ENCODE measurements around the gene C10orf53.

The C10orf53 gene

GRCh38 chr10:49686651-49687050 lies 7.2 kb downstream of the C10orf53 start:
- Histone ChIP-seq H3K4me1 (ENCODE audit: control insufficient read depth in 5 of 5, insufficient read depth in 5 of 5, low read length in 5 of 5) (no peaks in the 10 kb centered on the region), H3K9me3 (ENCODE audit: control insufficient read depth in 5 of 5, low read length in 5 of 5) (peaks cover 0 to 17% (median 14%) of the 10 kb centered on the region in 5 donors), H3K27ac (ENCODE audit: low read depth, low read length) (no peak overlapping the region), H3K4me3 (ENCODE audit: low read depth in 1 of 5, low read length in 5 of 5) (no peak overlapping the region), H3K36me3 (ENCODE audit: control insufficient read depth in 5 of 5, insufficient read depth in 5 of 5, low read length in 5 of 5) (no peaks in the 10 kb centered on the region), H3K27me3 (ENCODE audit: control insufficient read depth in 5 of 5, insufficient read depth in 4 of 5, low read length in 5 of 5) (peaks cover 19 to 27% (median 25%) of the 10 kb centered on the region in 5 donors), H3K9ac (ENCODE audit: low read length in 5 of 5) (no peak overlapping the region)

GRCh38 chr10:49688261-49688846 lies 8.9 kb downstream of the C10orf53 start:
- Histone ChIP-seq H3K27me3 (ENCODE audit: control insufficient read depth in 5 of 5, insufficient read depth in 4 of 5, low read length in 5 of 5) (peaks cover 23 to 32% (median 27%) of the 10 kb centered on the region in 5 donors), H3K4me3 (ENCODE audit: low read depth in 1 of 5, low read length in 5 of 5) (no peak overlapping the region), H3K9me3 (ENCODE audit: control insufficient read depth in 5 of 5, low read length in 5 of 5) (peaks cover 0 to 16% (median 7%) of the 10 kb centered on the region in 5 donors), H3K36me3 (ENCODE audit: control insufficient read depth in 5 of 5, insufficient read depth in 5 of 5, low read length in 5 of 5) (no peaks in the 10 kb centered on the region), H3K4me1 (ENCODE audit: control insufficient read depth in 5 of 5, insufficient read depth in 5 of 5, low read length in 5 of 5) (no peaks in the 10 kb centered on the region), H3K27ac (ENCODE audit: low read depth, low read length) (no peak overlapping the region), H3K9ac (ENCODE audit: low read length in 5 of 5) (no peak overlapping the region)

GRCh38 chr10:49688920-49689319 lies 9.5 kb downstream of the C10orf53 start:
- Histone ChIP-seq H3K9me3 (ENCODE audit: control insufficient read depth in 5 of 5, low read length in 5 of 5) (peaks cover 0 to 19% (median 9%) of the 10 kb centered on the region in 5 donors), H3K27ac (ENCODE audit: low read depth, low read length) (no peak overlapping the region), H3K27me3 (ENCODE audit: control insufficient read depth in 5 of 5, insufficient read depth in 4 of 5, low read length in 5 of 5) (peaks cover 23 to 35% (median 28%) of the 10 kb centered on the region in 5 donors), H3K9ac (ENCODE audit: low read length in 5 of 5) (no peak overlapping the region), H3K4me1 (ENCODE audit: control insufficient read depth in 5 of 5, insufficient read depth in 5 of 5, low read length in 5 of 5) (no peaks in the 10 kb centered on the region), H3K36me3 (ENCODE audit: control insufficient read depth in 5 of 5, insufficient read depth in 5 of 5, low read length in 5 of 5) (no peaks in the 10 kb centered on the region), H3K4me3 (ENCODE audit: low read depth in 1 of 5, low read length in 5 of 5) (no peak overlapping the region)

- Histone ChIP-seq H3K9me3 (ENCODE audit: control insufficient read depth in 5 of 5, low read length in 5 of 5) (peaks cover 0 to 19% (median 9%) of the 10 kb centered on the region in 5 donors), H3K9ac (ENCODE audit: low read length in 5 of 5) (no peak overlapping the region), H3K27me3 (ENCODE audit: control insufficient read depth in 5 of 5, insufficient read depth in 4 of 5, low read length in 5 of 5) (peaks cover 23 to 35% (median 28%) of the 10 kb centered on the region in 5 donors), H3K4me1 (ENCODE audit: control insufficient read depth in 5 of 5, insufficient read depth in 5 of 5, low read length in 5 of 5) (no peaks in the 10 kb centered on the region), H3K36me3 (ENCODE audit: control insufficient read depth in 5 of 5, insufficient read depth in 5 of 5, low read length in 5 of 5) (no peaks in the 10 kb centered on the region), H3K4me3 (ENCODE audit: low read depth in 1 of 5, low read length in 5 of 5) (no peak overlapping the region), H3K27ac (ENCODE audit: low read depth, low read length) (no peak overlapping the region)
Measured at GRCh38 chr10:49689882-49690510, 10.5 kb downstream of the C10orf53 start.

- H3K27me3 ChIP-seq (ENCODE audit: control insufficient read depth in 5 of 5, insufficient read depth in 4 of 5, low read length in 5 of 5), result peaks cover 23 to 35% (median 28%) of the 10 kb centered on the region in 5 donors
- no peaks in the 10 kb centered on the region for H3K36me3 ChIP-seq (ENCODE audit: control insufficient read depth in 5 of 5, insufficient read depth in 5 of 5, low read length in 5 of 5)
Measured at GRCh38 chr10:49690698-49691356, 11.4 kb downstream of the C10orf53 start.

GRCh38 chr10:49691588-49691987 lies 12.1 kb downstream of the C10orf53 start:
- no peak overlapping the region for H3K4me3 ChIP-seq (ENCODE audit: low read depth in 1 of 5, low read length in 5 of 5)
- H3K4me1 ChIP-seq (ENCODE audit: control insufficient read depth in 5 of 5, insufficient read depth in 5 of 5, low read length in 5 of 5), result no peaks in the 10 kb centered on the region
- no peak overlapping the region for H3K27ac ChIP-seq (ENCODE audit: low read depth, low read length)
- H3K9me3 ChIP-seq (ENCODE audit: control insufficient read depth in 5 of 5, low read length in 5 of 5), result peaks cover 0 to 18% (median 9%) of the 10 kb centered on the region in 5 donors
- no peak overlapping the region for H3K9ac ChIP-seq (ENCODE audit: low read length in 5 of 5)
- peaks cover 23 to 35% (median 28%) of the 10 kb centered on the region in 5 donors for H3K27me3 ChIP-seq (ENCODE audit: control insufficient read depth in 5 of 5, insufficient read depth in 4 of 5, low read length in 5 of 5)
- no peaks in the 10 kb centered on the region for H3K36me3 ChIP-seq (ENCODE audit: control insufficient read depth in 5 of 5, insufficient read depth in 5 of 5, low read length in 5 of 5)

More at GRCh38 chr10:49690698-49691356, 11.4 kb downstream of the C10orf53 start:
- H3K4me3 ChIP-seq (ENCODE audit: low read depth in 1 of 5, low read length in 5 of 5), result no peak overlapping the region
- H3K9ac ChIP-seq (ENCODE audit: low read length in 5 of 5), result no peak overlapping the region
- H3K27ac ChIP-seq (ENCODE audit: low read depth, low read length), result no peak overlapping the region
- H3K9me3 ChIP-seq (ENCODE audit: control insufficient read depth in 5 of 5, low read length in 5 of 5), result peaks cover 0 to 19% (median 9%) of the 10 kb centered on the region in 5 donors
- H3K4me1 ChIP-seq (ENCODE audit: control insufficient read depth in 5 of 5, insufficient read depth in 5 of 5, low read length in 5 of 5), result no peaks in the 10 kb centered on the region

GRCh38 chr10:49694466-49694865 lies 15.0 kb downstream of the C10orf53 start:
- Histone ChIP-seq H3K9me3 (ENCODE audit: control insufficient read depth in 5 of 5, low read length in 5 of 5) (peaks cover 0 to 6% (median 4%) of the 10 kb centered on the region in 5 donors), H3K4me3 (ENCODE audit: low read depth in 1 of 5, low read length in 5 of 5) (no peak overlapping the region), H3K27me3 (ENCODE audit: control insufficient read depth in 5 of 5, insufficient read depth in 4 of 5, low read length in 5 of 5) (peaks cover 13 to 21% (median 15%) of the 10 kb centered on the region in 5 donors), H3K36me3 (ENCODE audit: control insufficient read depth in 5 of 5, insufficient read depth in 5 of 5, low read length in 5 of 5) (no peaks in the 10 kb centered on the region), H3K27ac (ENCODE audit: low read depth, low read length) (no peak overlapping the region), H3K4me1 (ENCODE audit: control insufficient read depth in 5 of 5, insufficient read depth in 5 of 5, low read length in 5 of 5) (no peaks in the 10 kb centered on the region), H3K9ac (ENCODE audit: low read length in 5 of 5) (no peak overlapping the region)

- Histone ChIP-seq H3K36me3 (ENCODE audit: control insufficient read depth in 5 of 5, insufficient read depth in 5 of 5, low read length in 5 of 5) (no peaks in the 10 kb centered on the region), H3K9me3 (ENCODE audit: control insufficient read depth in 5 of 5, low read length in 5 of 5) (peaks cover 0 to 6% (median 4%) of the 10 kb centered on the region in 5 donors), H3K27ac (ENCODE audit: low read depth, low read length) (no peak overlapping the region), H3K4me3 (ENCODE audit: low read depth in 1 of 5, low read length in 5 of 5) (no peak overlapping the region), H3K9ac (ENCODE audit: low read length in 5 of 5) (no peak overlapping the region), H3K4me1 (ENCODE audit: control insufficient read depth in 5 of 5, insufficient read depth in 5 of 5, low read length in 5 of 5) (no peaks in the 10 kb centered on the region), H3K27me3 (ENCODE audit: control insufficient read depth in 5 of 5, insufficient read depth in 4 of 5, low read length in 5 of 5) (peaks cover 7 to 13% (median 11%) of the 10 kb centered on the region in 5 donors)
Measured at GRCh38 chr10:49696311-49696710, 16.9 kb downstream of the C10orf53 start.

- H3K27ac ChIP-seq (ENCODE audit: low read depth, low read length), result no peak overlapping the region
- no peaks in the 10 kb centered on the region for H3K36me3 ChIP-seq (ENCODE audit: control insufficient read depth in 5 of 5, insufficient read depth in 5 of 5, low read length in 5 of 5)
- H3K4me1 ChIP-seq (ENCODE audit: control insufficient read depth in 5 of 5, insufficient read depth in 5 of 5, low read length in 5 of 5), result no peaks in the 10 kb centered on the region
- peaks cover 0 to under 1% (median 0%) of the 10 kb centered on the region in 5 donors for H3K9me3 ChIP-seq (ENCODE audit: control insufficient read depth in 5 of 5, low read length in 5 of 5)
- peaks cover 0 to 7% (median under 1%) of the 10 kb centered on the region in 5 donors for H3K27me3 ChIP-seq (ENCODE audit: control insufficient read depth in 5 of 5, insufficient read depth in 4 of 5, low read length in 5 of 5)
- no peak overlapping the region for H3K9ac ChIP-seq (ENCODE audit: low read length in 5 of 5)
- H3K4me3 ChIP-seq (ENCODE audit: low read depth in 1 of 5, low read length in 5 of 5), result no peak overlapping the region
Measured at GRCh38 chr10:49698679-49699078, 19.2 kb downstream of the C10orf53 start.

- Histone ChIP-seq H3K9me3 (ENCODE audit: control insufficient read depth in 5 of 5, low read length in 5 of 5) (peaks cover 0 to 3% (median 0%) of the 10 kb centered on the region in 5 donors), H3K4me3 (ENCODE audit: low read depth in 1 of 5, low read length in 5 of 5) (no peak overlapping the region), H3K36me3 (ENCODE audit: control insufficient read depth in 5 of 5, insufficient read depth in 5 of 5, low read length in 5 of 5) (no peaks in the 10 kb centered on the region), H3K4me1 (ENCODE audit: control insufficient read depth in 5 of 5, insufficient read depth in 5 of 5, low read length in 5 of 5) (no peaks in the 10 kb centered on the region), H3K27me3 (ENCODE audit: control insufficient read depth in 5 of 5, insufficient read depth in 4 of 5, low read length in 5 of 5) (peaks cover 0 to 7% (median 0%) of the 10 kb centered on the region in 5 donors), H3K27ac (ENCODE audit: low read depth, low read length) (no peak overlapping the region), H3K9ac (ENCODE audit: low read length in 5 of 5) (no peak overlapping the region)
Measured at GRCh38 chr10:49700211-49700610, 20.8 kb downstream of the C10orf53 start.

All from subcutaneous abdominal adipose tissue (tissue), 5 donors.